T-helper 2 cell treated with Interferon-gamma antibody and Interleukin-4, amounts not matched to agents 5 μg/mL and 100 μg/mL, for 36 hours (primary cell): Measurements from ENCODE around the gene CDH23.

Experiments
- DNase-seq: peaks from one replicate; pipeline ENCODE4 v3.0.0; 2021; ENCODE audit warnings: low spot score
- H3K27ac Mint-ChIP-seq: one replicate; pipeline ENCODE4 v1.8.0; 2021; ENCODE audit warnings: mild to moderate bottlenecking, mixed read lengths
- H3K27me3 Mint-ChIP-seq: one replicate; pipeline ENCODE4 v1.8.0; 2021; ENCODE audit warnings: low read depth, mixed read lengths
- H3K36me3 Mint-ChIP-seq: one replicate; pipeline ENCODE4 v1.8.0; 2021; ENCODE audit warnings: low read depth, mixed read lengths
- H3K4me1 Mint-ChIP-seq: one replicate; pipeline ENCODE4 v1.8.0; 2021; ENCODE audit warnings: low read depth, mixed read lengths
- H3K4me3 Mint-ChIP-seq: one replicate; pipeline ENCODE4 v1.8.0; 2022; ENCODE audit warnings: mild to moderate bottlenecking, moderate library complexity, mixed read lengths
- H3K9me3 Mint-ChIP-seq: one replicate; pipeline ENCODE4 v1.8.0; 2021; ENCODE audit warnings: mixed read lengths

The CDH23 gene

GRCh38 chr10:71551970-71552369 is 155.2 kb downstream of the CDH23 start:
- H3K4me3 Mint-ChIP-seq, result no peak overlapping the region
- no peak overlapping the region for H3K27ac Mint-ChIP-seq
- H3K36me3 Mint-ChIP-seq, result no peaks in the 10 kb centered on the region
- no peaks in the 10 kb centered on the region for H3K9me3 Mint-ChIP-seq
- no peak for DNase-seq
- peaks cover 2% of the 10 kb centered on the region for H3K27me3 Mint-ChIP-seq
- H3K4me1 Mint-ChIP-seq, result no peaks in the 10 kb centered on the region

GRCh38 chr10:71553432-71553831 is 156.7 kb downstream of the CDH23 start:
- Mint-ChIP-seq H3K27me3 (peaks cover 4% of the 10 kb centered on the region), H3K4me1 (no peaks in the 10 kb centered on the region), H3K4me3 (no peak overlapping the region), H3K36me3 (no peaks in the 10 kb centered on the region), H3K9me3 (no peaks in the 10 kb centered on the region), H3K27ac (no peak overlapping the region)
- no peak for DNase-seq

GRCh38 chr10:71554671-71555070 is 158.0 kb downstream of the CDH23 start:
- Mint-ChIP-seq H3K9me3 (no peaks in the 10 kb centered on the region), H3K4me3 (no peak overlapping the region), H3K27ac (no peak overlapping the region), H3K36me3 (no peaks in the 10 kb centered on the region), H3K27me3 (peaks cover 9% of the 10 kb centered on the region), H3K4me1 (no peaks in the 10 kb centered on the region)
- no peak for DNase-seq

- no peaks in the 10 kb centered on the region for H3K36me3 Mint-ChIP-seq
- no peak overlapping the region for H3K4me3 Mint-ChIP-seq
- no peak for DNase-seq
- H3K9me3 Mint-ChIP-seq, result no peaks in the 10 kb centered on the region
- H3K27ac Mint-ChIP-seq, result no peak overlapping the region
- no peaks in the 10 kb centered on the region for H3K4me1 Mint-ChIP-seq
- H3K27me3 Mint-ChIP-seq, result peaks cover 9% of the 10 kb centered on the region
These were observed 158.5 kb downstream of the CDH23 start for GRCh38 chr10:71555087-71555723.

- no peak overlapping the region for H3K4me3 Mint-ChIP-seq
- H3K4me1 Mint-ChIP-seq, result no peaks in the 10 kb centered on the region
- H3K9me3 Mint-ChIP-seq, result no peaks in the 10 kb centered on the region
- no peak for DNase-seq
- no peak overlapping the region for H3K27ac Mint-ChIP-seq
- no peaks in the 10 kb centered on the region for H3K36me3 Mint-ChIP-seq
- H3K27me3 Mint-ChIP-seq, result peaks cover 9% of the 10 kb centered on the region
These were observed 159.0 kb downstream of the CDH23 start for GRCh38 chr10:71555724-71556119.

GRCh38 chr10:71558991-71559390 is 162.3 kb downstream of the CDH23 start:
- H3K9me3 Mint-ChIP-seq, result no peaks in the 10 kb centered on the region
- no peak for DNase-seq
- no peaks in the 10 kb centered on the region for H3K4me1 Mint-ChIP-seq
- H3K4me3 Mint-ChIP-seq, result no peak overlapping the region
- peaks cover 12% of the 10 kb centered on the region for H3K27me3 Mint-ChIP-seq
- no peak overlapping the region for H3K27ac Mint-ChIP-seq
- no peaks in the 10 kb centered on the region for H3K36me3 Mint-ChIP-seq

GRCh38 chr10:71561003-71561574 is 164.4 kb downstream of the CDH23 start:
- no peak for DNase-seq
- no peaks in the 10 kb centered on the region for H3K36me3 Mint-ChIP-seq
- peaks cover 9% of the 10 kb centered on the region for H3K27me3 Mint-ChIP-seq
- H3K4me1 Mint-ChIP-seq, result no peaks in the 10 kb centered on the region
- H3K4me3 Mint-ChIP-seq, result no peak overlapping the region
- H3K9me3 Mint-ChIP-seq, result no peaks in the 10 kb centered on the region
- no peak overlapping the region for H3K27ac Mint-ChIP-seq

- peaks cover 9% of the 10 kb centered on the region for H3K27me3 Mint-ChIP-seq
- H3K9me3 Mint-ChIP-seq, result no peaks in the 10 kb centered on the region
- H3K4me1 Mint-ChIP-seq, result no peaks in the 10 kb centered on the region
- H3K27ac Mint-ChIP-seq, result no peak overlapping the region
- no peak overlapping the region for H3K4me3 Mint-ChIP-seq
- DNase-seq, result no peak
- H3K36me3 Mint-ChIP-seq, result no peaks in the 10 kb centered on the region
These were observed 165.5 kb downstream of the CDH23 start for GRCh38 chr10:71562181-71562580.

GRCh38 chr10:71562904-71563303 is 166.2 kb downstream of the CDH23 start:
- H3K4me3 Mint-ChIP-seq, result no peak overlapping the region
- H3K4me1 Mint-ChIP-seq, result no peaks in the 10 kb centered on the region

GRCh38 chr10:71564194-71564820 is 167.6 kb downstream of the CDH23 start:
- Mint-ChIP-seq H3K36me3 (no peaks in the 10 kb centered on the region), H3K4me3 (no peak overlapping the region), H3K4me1 (no peaks in the 10 kb centered on the region), H3K27me3 (peaks cover 3% of the 10 kb centered on the region), H3K27ac (no peak overlapping the region), H3K9me3 (no peaks in the 10 kb centered on the region)
- no peak for DNase-seq

More at GRCh38 chr10:71562904-71563303, 166.2 kb downstream of the CDH23 start:
- no peak for DNase-seq
- Mint-ChIP-seq H3K27ac (no peak overlapping the region), H3K9me3 (no peaks in the 10 kb centered on the region), H3K27me3 (peaks cover 9% of the 10 kb centered on the region), H3K36me3 (no peaks in the 10 kb centered on the region)

GRCh38 chr10:71565284-71566000 is 168.7 kb downstream of the CDH23 start:
- no peak overlapping the region for H3K27ac Mint-ChIP-seq
- no peak for DNase-seq
- H3K36me3 Mint-ChIP-seq, result no peaks in the 10 kb centered on the region
- no peak overlapping the region for H3K4me3 Mint-ChIP-seq
- no peaks in the 10 kb centered on the region for H3K9me3 Mint-ChIP-seq
- H3K27me3 Mint-ChIP-seq, result peaks cover 2% of the 10 kb centered on the region
- H3K4me1 Mint-ChIP-seq, result no peaks in the 10 kb centered on the region

- H3K27ac Mint-ChIP-seq, result no peak overlapping the region
- no peak for DNase-seq
- H3K9me3 Mint-ChIP-seq, result no peaks in the 10 kb centered on the region
- no peak overlapping the region for H3K4me3 Mint-ChIP-seq
- H3K4me1 Mint-ChIP-seq, result no peaks in the 10 kb centered on the region
- no peaks in the 10 kb centered on the region for H3K27me3 Mint-ChIP-seq
- no peaks in the 10 kb centered on the region for H3K36me3 Mint-ChIP-seq
These were observed 170.3 kb downstream of the CDH23 start for GRCh38 chr10:71567006-71567405.

- Mint-ChIP-seq H3K9me3 (no peaks in the 10 kb centered on the region), H3K27me3 (no peaks in the 10 kb centered on the region), H3K27ac (no peak overlapping the region), H3K4me3 (no peak overlapping the region), H3K36me3 (no peaks in the 10 kb centered on the region), H3K4me1 (no peaks in the 10 kb centered on the region)
- no peak for DNase-seq
These were observed 172.3 kb downstream of the CDH23 start for GRCh38 chr10:71568896-71569492.
